Upper lobe of right lung (tissue), 1 donor: ENCODE measurements around the gene TDRD1. TPM values are rescaled to one million over a fixed set of nuclear protein-coding genes. Genes with fewer than 3 reads are reported as not detected.

Experiments used
- ATAC-seq: fragments of 200-7000 bp; cut with Tn5 transposase; one replicate; pipeline ENCODE4 v1.9.1; 2020; ENCODE audit warnings: mild to moderate bottlenecking, moderate library complexity
- DNase-seq: peaks from one replicate; pipeline ENCODE4 v3.0.0-alpha.2; 2020
- H3K27ac ChIP-seq: fragments of 200-600 bp; one replicate; pipeline ENCODE4 v1.8.0; 2022
- H3K27me3 ChIP-seq: fragments of 200-600 bp; one replicate; pipeline ENCODE4 v1.8.0; 2022; ENCODE audit warnings: mild to moderate bottlenecking
- H3K36me3 ChIP-seq: fragments of 200-600 bp; one replicate; pipeline ENCODE4 v1.8.0; 2022
- H3K4me1 ChIP-seq: fragments of 200-600 bp; one replicate; pipeline ENCODE4 v1.8.0; 2022
- H3K4me3 ChIP-seq: fragments of 200-600 bp; one replicate; pipeline ENCODE4 v1.8.0; 2022; ENCODE audit warnings: mild to moderate bottlenecking
- H3K9me3 ChIP-seq: fragments of 200-600 bp; one replicate; pipeline ENCODE4 v1.8.0; 2022
- CTCF ChIP-seq: fragments of 200-600 bp; IDR thresholded peaks from one replicate; pipeline ENCODE4 v1.8.0; 2022; ENCODE audit warnings: antibody characterized with exemption
- intact Hi-C: fragments of 100-400 bp; cut with DNase I; formaldehyde crosslinking; loops from one replicate; pipeline ENCODE4 v1.11.0; 2022
- total RNA-seq: library from RNA; stranded (reverse); fragmentation: NEBNext Ultra II Directional; extraction: Animal tissue kit (Norgen Biotek cat#: 25700); gene quantifications from one replicate; pipeline ENCODE4 v1.2.1, GENCODE V29; 2021
- donor health status: DM: no; HTN: yes; CAD: no; lungs with severe emphysema.

The TDRD1 gene
- total RNA-seq, 1 donor from 2014 or later = 0.14 TPM

- H3K4me1 ChIP-seq = peaks cover 24% of the 10 kb centered on the region
- no peak overlapping the region for H3K4me3 ChIP-seq
- intact Hi-C loops = no loop called here
- ATAC-seq (peak; percentile 59), DNase-seq (no peak)
- H3K27ac ChIP-seq = peak overlapping the region; percentile 71
- no peaks in the 10 kb centered on the region for H3K9me3 ChIP-seq
- H3K36me3 ChIP-seq = no peaks in the 10 kb centered on the region
- TF ChIP-seq CTCF = no peak
- H3K27me3 ChIP-seq = peaks cover 10% of the 10 kb centered on the region
Observed at GRCh38 chr10:114245121-114245791, 66.1 kb downstream of the TDRD1 start.

GRCh38 chr10:114246679-114247305 lies 67.6 kb downstream of the TDRD1 start:
- no peak overlapping the region for H3K4me3 ChIP-seq

GRCh38 chr10:114250236-114250635 lies 71.1 kb downstream of the TDRD1 start:
- Histone ChIP-seq H3K36me3 (no peaks in the 10 kb centered on the region), H3K9me3 (no peaks in the 10 kb centered on the region), H3K27ac (no peak overlapping the region), H3K4me1 (peaks cover 9% of the 10 kb centered on the region), H3K4me3 (no peak overlapping the region), H3K27me3 (no peaks in the 10 kb centered on the region)
- intact Hi-C loops = no loop called here
- no peak for ATAC-seq
- no peak for TF ChIP-seq CTCF
- no peak for DNase-seq

More at GRCh38 chr10:114246679-114247305, 67.6 kb downstream of the TDRD1 start:
- Histone ChIP-seq H3K27ac (peak overlapping the region; percentile 71), H3K27me3 (peaks cover 10% of the 10 kb centered on the region), H3K4me1 (peaks cover 24% of the 10 kb centered on the region), H3K36me3 (no peaks in the 10 kb centered on the region), H3K9me3 (no peaks in the 10 kb centered on the region)
- intact Hi-C loops = no loop called here
- DNase-seq (peak; percentile 69), ATAC-seq (peak; percentile 76)
- no peak for TF ChIP-seq CTCF

- intact Hi-C loops = no loop called here
- TF ChIP-seq CTCF = no peak
Observed at GRCh38 chr10:114250716-114251115, 71.6 kb downstream of the TDRD1 start.

GRCh38 chr10:114252092-114252491 lies 72.9 kb downstream of the TDRD1 start:
- Histone ChIP-seq H3K27me3 (no peaks in the 10 kb centered on the region), H3K27ac (no peak overlapping the region), H3K36me3 (no peaks in the 10 kb centered on the region), H3K4me1 (peaks cover 6% of the 10 kb centered on the region), H3K9me3 (no peaks in the 10 kb centered on the region), H3K4me3 (no peak overlapping the region)
- ATAC-seq = no peak
- no peak for TF ChIP-seq CTCF
- intact Hi-C loops = no loop called here
- no peak for DNase-seq

More at GRCh38 chr10:114250716-114251115, 71.6 kb downstream of the TDRD1 start:
- Histone ChIP-seq H3K27ac (no peak overlapping the region), H3K4me3 (no peak overlapping the region), H3K4me1 (peaks cover 7% of the 10 kb centered on the region), H3K9me3 (no peaks in the 10 kb centered on the region), H3K36me3 (no peaks in the 10 kb centered on the region), H3K27me3 (no peaks in the 10 kb centered on the region)
- ATAC-seq (no peak), DNase-seq (no peak)
